GM21786 (cell line): ENCODE measurements around the gene NTMT2.

Experiments
- ATAC-seq: cut with Tn5 transposase; IDR thresholded peaks from one replicate; pipeline ENCODE4 v1.9.1; 2021; ENCODE audit not compliant: unreplicated experiment

The NTMT2 gene

DNA sequence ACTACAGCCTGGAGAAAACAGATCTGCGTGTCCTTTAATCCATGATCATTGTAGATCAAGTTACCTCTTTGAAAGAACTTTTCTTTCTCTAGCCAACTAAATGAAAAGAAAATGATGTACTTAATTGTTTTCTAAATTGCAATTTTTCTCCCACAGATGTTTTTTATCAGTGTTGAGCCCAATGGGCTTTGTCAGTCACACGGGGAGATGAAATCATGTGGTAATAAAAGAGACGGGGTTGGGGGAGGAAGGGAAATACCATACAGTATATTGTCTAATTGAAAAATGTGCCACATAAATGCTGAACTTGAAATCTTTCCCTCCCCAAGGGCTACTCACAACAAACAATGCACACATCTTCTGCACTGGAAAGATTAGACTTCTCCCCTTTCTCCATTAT lies 58.4 kb downstream of the NTMT2 start:
- ATAC-seq, result no peak

DNA sequence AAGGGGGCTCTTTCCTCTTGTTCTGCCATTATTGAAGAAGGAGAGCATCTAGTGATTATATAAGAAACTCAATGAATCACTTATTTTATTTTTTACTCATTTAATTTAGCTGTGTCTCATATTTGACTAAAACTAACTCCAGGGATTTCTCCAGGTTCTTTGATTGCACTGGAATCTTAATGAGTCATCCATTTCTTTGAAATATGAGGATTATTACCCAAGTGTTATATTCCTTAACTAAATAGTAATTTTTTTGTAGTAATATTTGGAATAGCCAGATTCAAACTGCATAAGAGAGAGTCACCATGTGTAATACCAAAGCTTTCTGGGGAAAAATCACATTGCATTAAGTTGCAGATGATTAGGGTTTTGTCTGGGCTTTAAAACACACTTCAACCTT lies 59.5 kb downstream of the NTMT2 start:
- ATAC-seq, result no peak

DNA sequence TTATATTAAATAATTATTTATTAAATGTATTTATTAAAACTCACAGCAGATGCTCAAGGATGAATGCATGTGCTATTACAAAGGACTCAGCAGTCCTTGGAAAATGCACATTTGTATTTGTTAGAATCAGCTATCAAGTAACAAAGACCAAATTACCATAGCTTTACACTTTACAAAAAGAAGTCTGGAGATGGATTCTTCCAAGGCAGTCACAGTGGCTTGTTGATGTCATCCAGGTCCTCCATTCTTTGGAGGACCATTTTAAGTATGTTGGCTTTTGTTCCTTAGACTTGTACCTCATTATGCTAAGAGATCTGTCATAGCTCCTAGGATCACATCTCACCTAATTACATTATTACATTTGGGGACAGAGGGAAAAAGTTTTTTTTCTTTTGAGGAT lies 63.4 kb downstream of the NTMT2 start:
- no peak for ATAC-seq

DNA sequence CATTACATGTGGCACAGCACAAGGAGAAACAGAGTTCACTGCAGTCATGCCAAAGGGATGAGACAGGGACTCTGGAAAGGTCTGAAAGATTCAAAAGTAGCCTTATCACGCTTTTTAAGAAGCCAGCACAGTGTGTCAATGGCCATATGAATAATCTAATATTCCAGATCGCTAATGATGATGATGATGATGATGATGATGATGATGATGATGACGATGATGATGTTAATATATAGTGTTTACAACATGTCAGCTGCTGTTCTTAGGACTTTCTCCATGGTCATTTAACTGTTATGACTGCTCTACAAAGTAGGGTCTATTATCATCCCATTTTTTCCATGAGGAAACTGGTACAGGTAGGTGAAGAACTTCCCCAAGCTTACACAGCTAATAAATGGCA lies 64.4 kb downstream of the NTMT2 start:
- ATAC-seq, result no peak

DNA sequence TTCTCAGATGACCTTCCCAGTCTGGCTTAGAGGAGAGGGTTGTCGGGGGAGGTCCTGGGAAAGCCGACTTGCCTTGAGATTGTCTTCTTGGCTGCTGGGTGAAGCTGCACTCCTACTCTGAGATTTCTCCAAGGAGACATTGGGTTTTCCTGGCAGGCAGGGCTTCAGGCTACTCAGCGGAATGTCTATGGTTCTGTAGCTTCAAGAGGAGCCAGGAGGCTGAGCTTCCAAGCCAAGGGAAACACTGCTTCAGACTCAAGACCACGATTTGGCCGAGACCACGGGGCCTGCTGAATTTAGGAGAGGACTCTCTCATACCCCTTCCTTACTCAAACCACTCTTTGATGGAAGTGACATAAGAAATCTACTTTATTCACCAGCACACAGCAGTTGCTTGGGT lies 67.8 kb downstream of the NTMT2 start:
- ATAC-seq, result no peak

DNA sequence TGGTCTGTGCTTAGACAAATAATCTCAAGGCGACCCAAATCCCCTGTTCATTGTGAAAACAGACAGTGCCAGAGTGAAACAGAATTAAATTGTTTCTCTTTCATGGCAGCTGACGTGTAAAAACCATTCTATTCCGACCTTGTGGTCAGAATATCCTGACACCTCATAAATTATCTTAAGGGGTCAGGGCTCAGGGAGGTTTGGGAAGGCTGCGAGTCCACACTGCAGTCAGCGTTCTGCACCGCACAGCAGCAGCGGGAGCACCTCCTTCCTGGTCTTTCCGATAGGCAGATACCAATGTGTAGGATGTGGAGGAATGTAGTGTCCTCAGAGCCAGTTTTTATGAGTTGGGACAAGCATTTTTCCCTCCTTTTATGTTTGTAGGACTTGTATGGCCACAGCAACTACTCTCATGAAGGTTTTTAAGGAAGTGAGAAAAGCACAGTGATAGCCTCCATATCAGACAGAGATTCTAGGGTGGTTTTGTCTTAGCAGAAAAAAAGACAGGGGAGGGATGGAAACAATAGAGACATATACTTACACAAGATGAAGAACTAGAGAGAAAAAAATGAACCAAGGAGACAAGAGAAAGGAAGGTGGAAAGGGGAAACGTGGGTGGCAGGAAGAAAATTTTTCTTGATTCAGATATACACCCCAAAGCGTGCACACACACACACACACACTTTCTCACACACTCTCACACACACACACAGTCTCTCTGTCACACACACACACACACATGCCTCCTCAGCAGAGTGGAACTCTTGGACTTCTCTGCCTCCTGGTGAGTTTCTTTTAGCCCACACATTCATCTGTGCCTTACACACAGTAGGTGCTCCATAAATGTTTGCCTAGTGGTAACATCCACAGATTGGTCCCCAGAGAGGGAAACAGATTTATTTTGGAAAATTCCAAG lies 68.6 kb downstream of the NTMT2 start:
- peak; percentile 70 for ATAC-seq

DNA sequence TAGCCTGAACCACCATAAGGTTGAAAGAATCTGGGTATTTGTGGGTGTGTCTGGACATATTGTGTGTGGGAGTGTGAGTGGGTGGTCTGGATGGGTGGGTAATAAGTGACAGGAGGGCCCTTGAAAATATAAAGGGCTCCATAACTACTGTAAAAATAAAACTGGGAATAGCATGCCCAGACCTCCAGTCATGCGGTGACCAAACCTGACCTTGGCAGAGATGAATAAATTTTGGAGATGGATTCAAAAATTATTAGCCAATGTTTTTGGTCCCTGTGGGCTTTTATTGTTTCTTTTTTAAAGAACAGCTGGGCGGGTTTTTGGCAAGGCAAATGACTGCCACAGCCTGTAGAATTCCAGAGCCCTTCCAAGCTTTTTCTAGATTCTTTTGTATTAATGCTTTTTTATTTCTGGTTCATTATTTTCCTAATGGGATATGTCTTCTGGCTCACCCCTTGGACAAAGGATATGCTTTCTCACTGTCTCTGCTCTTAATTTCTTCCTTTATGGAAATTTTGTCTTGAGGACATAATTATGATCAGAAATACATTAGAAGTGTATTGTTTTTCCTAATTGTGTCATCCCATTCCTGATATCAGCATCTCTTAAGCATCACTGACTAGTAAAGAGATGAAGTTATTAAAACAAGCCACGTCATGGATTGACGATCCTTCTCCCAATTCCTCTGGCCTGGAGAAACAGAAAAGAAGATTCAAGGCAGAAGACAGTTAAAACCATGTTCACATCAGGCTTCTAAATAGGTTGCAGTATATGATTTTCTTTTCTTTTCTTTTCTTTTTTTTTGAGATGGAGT lies 69.5 kb downstream of the NTMT2 start:
- no peak for ATAC-seq

DNA sequence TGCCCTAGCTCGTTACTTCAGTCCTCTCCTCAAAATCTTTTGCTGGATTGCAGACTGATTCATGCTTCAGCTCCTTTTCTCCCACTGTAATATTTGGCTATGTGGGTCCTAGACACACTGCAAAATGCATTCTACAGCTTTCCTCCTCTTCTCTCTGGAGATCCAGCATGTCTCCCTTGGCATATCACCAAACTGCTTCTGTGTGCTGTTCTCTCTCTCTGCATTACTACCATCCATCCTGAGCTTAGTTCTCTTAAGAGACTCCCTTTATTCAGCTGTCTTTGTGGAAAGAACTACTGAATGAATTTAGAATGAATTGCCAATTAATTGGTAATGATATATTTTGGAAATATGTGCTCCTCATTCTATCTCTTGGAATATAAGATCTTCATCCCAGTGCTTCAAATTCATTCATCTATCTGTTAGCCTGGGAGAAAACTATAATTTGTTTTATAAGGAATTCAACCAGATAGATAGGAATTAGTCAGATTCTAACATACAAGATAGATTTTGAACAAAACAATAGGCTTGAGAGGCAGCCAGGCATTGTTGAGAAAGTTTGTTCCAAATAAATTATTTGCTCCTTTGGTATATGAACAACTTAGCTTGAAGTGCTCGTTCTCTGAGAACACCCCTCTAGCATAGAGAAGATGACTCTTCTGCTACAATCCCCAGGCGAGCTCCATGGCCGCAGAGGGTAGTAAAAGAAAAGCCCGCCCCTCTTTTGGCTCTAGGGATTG lies 71.9 kb downstream of the NTMT2 start:
- no peak for ATAC-seq

DNA sequence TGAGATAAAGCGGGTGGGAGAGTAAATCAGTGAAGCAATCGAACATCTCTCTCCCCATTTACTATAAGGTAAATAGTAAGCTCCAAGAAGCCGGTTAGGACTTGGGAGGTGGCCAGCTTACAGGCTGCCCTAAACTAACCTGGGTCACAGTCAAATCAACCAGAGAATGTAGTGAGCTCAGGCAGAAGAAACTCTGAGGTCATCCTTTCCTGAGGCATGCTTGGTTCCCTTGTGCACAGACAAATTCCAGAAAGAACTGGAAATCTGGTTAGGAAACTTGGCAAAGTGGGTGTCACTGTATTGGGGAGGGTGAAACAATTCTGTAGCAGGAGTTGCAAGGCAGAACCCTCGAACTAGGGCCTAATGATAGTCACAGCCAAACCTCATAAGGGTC lies 72.5 kb downstream of the NTMT2 start:
- no peak for ATAC-seq
